Karpas-422 (cell line): Measurements from ENCODE around the gene EMILIN1. TPM values are rescaled to one million over a fixed set of nuclear protein-coding genes. Genes with fewer than 3 reads are reported as not detected.

Experiments
- DNase-seq: peaks from one replicate; pipeline ENCODE4 v3.0.0-alpha.2; 2015
- H2AFZ ChIP-seq: fragments of 200-600 bp; sonication (generic); 2 replicates; pipeline ENCODE4 v1.6.1; 2014; ENCODE audit warnings: antibody characterized with exemption, low read length, mixed read lengths
- H3K27ac ChIP-seq: fragments of 200-600 bp; sonication (generic); 2 replicates; pipeline ENCODE4 v1.5.1; 2014; ENCODE audit warnings: mild to moderate bottlenecking, low read length, moderate library complexity
- H3K27me3 ChIP-seq: fragments of 200-600 bp; sonication (generic); 2 replicates; pipeline ENCODE4 v1.6.1; 2014; ENCODE audit warnings: low read length, mixed read lengths
- H3K36me3 ChIP-seq: fragments of 200-600 bp; sonication (generic); 2 replicates; pipeline ENCODE4 v1.6.1; 2014; ENCODE audit warnings: low read length, mixed read lengths; ENCODE audit not compliant: insufficient read depth
- H3K4me1 ChIP-seq: fragments of 200-600 bp; sonication (generic); 2 replicates; pipeline ENCODE4 v1.6.1; 2014; ENCODE audit warnings: mild to moderate bottlenecking, low read length, mixed read lengths
- H3K4me2 ChIP-seq: fragments of 200-600 bp; sonication (generic); 2 replicates; pipeline ENCODE4 v1.6.1; 2014; ENCODE audit warnings: low read length, low read depth, mild to moderate bottlenecking; ENCODE audit not compliant: poor library complexity, severe bottlenecking
- H3K4me3 ChIP-seq: fragments of 200-600 bp; sonication (generic); 2 replicates; pipeline ENCODE4 v1.5.1; 2014; ENCODE audit warnings: mild to moderate bottlenecking, antibody characterized with exemption, low read length, mixed read lengths
- H3K79me2 ChIP-seq: fragments of 200-600 bp; sonication (generic); 2 replicates; pipeline ENCODE4 v1.6.1; 2014; ENCODE audit warnings: mild to moderate bottlenecking, low read length, mixed read lengths
- H3K9ac ChIP-seq: fragments of 200-600 bp; sonication (generic); 2 replicates; pipeline ENCODE4 v1.6.0; 2014; ENCODE audit warnings: low read length
- H3K9me2 ChIP-seq: fragments of 200-600 bp; sonication (generic), shearing (Covaris generic); replicated peaks from 2 replicates; pipeline ENCODE4 v1.6.0; 2014; ENCODE audit warnings: mild to moderate bottlenecking, low read length, moderate library complexity; ENCODE audit not compliant: insufficient read depth
- H3K9me3 ChIP-seq: fragments of 300-700, 200-600 bp; sonication (generic); 2 replicates; pipeline ENCODE4 v1.6.1; 2014; ENCODE audit warnings: low read length, mixed read lengths
- H4K20me1 ChIP-seq: fragments of 200-600 bp; sonication (generic); 2 replicates; pipeline ENCODE4 v1.6.1; 2014; ENCODE audit warnings: mild to moderate bottlenecking, antibody characterized with exemption, low read length, low read depth; ENCODE audit not compliant: insufficient read depth
- total RNA-seq: library from RNA; depleted of rRNA; stranded (reverse); fragments of >200 nt; shearing (Covaris generic); gene quantifications from 2 replicates; pipeline ENCODE4 v1.2.3, GENCODE V29; 2014; ENCODE audit warnings: low replicate concordance

EMILIN1 gene
- total RNA-seq, 1 experiment from 2014 or later = not detected

DNA sequence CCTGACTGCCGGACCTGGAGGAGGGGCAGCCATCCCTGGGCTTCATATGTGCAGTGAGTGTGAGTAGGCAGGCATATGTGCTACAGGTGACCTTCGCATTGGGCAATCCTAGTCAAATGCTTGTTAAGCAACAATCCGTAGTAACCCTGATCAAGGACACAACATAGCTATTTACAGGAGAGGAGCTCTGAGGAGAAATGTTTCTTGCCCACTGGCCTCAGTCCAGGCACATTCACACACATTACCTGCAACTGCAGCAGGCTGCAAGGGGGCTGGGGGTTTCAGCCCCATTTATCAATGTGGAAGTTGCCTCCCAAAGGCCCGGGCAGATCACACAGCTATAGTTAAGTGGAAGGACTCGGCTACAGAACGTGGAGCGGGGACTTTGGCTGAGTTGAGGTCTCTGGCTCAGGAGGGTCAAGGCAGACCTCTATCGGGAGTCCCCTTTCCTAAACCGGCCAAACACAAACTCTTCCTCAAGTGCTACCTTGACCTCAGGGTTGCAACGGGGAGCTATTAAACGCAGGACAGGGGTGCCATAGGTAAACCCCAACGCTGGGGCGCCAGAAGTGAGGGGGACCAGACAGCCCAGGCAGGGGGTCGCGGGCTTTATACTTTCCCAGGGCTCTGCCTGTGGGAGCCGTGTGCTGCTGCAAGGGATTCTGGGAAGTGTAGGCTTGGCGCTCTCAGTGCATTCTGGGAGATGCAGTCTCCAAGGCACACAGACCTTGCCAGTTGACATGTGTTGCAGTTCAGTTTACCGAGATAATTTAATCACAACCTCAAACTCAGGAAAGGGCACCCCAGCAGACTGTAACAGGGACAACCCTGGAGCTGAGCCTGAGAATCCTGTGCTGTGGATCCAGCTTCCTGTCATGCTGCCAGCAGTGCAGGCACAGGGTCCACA, 17.6 kb downstream of the EMILIN1 start:
- peak; percentile 86 for DNase-seq
- no peaks in the 10 kb centered on the region for H3K36me3 ChIP-seq
- no peaks in the 10 kb centered on the region for H3K27me3 ChIP-seq
- no peak overlapping the region for H3K27ac ChIP-seq
- H3K9me2 ChIP-seq = no peaks in the 10 kb centered on the region
- H4K20me1 ChIP-seq = no peaks in the 10 kb centered on the region
- no peaks in the 10 kb centered on the region for H3K79me2 ChIP-seq
- peak overlapping the region; percentile 53; the same call in 1 of the 2 replicates for H3K4me3 ChIP-seq
- peak overlapping the region; percentile 51 for H3K9ac ChIP-seq
- peak overlapping the region; percentile 98 for H2AFZ ChIP-seq
- H3K4me1 ChIP-seq = peaks cover 8% of the 10 kb centered on the region
- peak overlapping the region; percentile 68 for H3K4me2 ChIP-seq
- H3K9me3 ChIP-seq = no peaks in the 10 kb centered on the region

DNA sequence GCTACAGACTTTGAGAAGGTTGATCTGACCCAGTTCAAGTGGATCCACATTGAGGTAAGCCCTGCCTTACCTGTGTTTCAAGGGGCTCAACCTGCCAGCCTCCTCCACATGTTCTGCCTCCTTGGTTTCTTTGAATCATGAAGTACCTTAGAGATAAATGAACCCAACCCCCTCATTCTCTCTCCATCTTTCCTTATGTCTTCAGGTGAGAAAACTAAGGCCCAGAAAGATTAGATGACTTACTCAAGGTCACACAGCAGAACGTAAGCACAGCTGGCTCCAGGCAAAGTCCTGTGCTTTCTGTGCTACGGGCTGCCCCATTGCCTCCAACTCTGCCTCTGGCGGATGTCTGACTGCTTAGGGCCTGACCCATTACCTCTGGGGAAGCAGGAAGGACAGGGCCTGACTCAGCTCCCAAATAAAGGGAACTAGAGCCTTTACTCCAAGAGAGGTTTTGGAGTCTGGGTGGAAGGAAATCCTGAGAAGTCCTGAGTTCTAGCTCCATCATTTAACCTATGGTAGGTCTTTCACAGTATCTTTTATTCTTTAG, 18.4 kb downstream of the EMILIN1 start:
- Histone ChIP-seq H4K20me1 (no peaks in the 10 kb centered on the region), H3K79me2 (no peaks in the 10 kb centered on the region), H3K4me2 (no peak overlapping the region), H3K27ac (no peak overlapping the region), H2AFZ (peak overlapping the region; percentile 98), H3K27me3 (no peaks in the 10 kb centered on the region), H3K9me2 (no peaks in the 10 kb centered on the region), H3K9ac (peak overlapping the region; percentile 51), H3K4me1 (peaks cover 8% of the 10 kb centered on the region), H3K36me3 (no peaks in the 10 kb centered on the region), H3K4me3 (no peak overlapping the region), H3K9me3 (no peaks in the 10 kb centered on the region)
- no peak for DNase-seq

DNA sequence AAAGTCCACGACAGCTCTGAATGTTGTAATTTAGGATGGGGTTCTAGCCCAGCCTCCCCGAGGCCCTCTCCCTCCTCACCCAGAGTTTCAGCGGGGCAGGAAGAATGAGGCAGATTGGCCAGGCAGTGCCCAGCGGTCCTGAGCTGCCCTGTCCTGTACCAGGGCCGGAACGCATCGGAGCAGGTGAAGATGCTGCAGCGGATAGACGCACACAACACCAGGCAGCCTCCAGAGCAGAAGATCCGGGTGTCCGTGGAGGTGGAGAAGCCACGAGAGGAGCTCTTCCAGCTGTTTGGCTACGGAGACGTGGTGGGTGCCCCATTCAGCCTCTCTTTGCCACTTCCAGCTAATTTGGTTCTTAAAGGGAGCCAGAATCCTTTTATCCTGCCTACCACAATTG, 18.9 kb downstream of the EMILIN1 start:
- Histone ChIP-seq H4K20me1 (no peaks in the 10 kb centered on the region), H3K27ac (no peak overlapping the region), H3K9ac (no peak overlapping the region), H3K9me2 (no peaks in the 10 kb centered on the region), H3K4me2 (no peak overlapping the region), H3K27me3 (no peaks in the 10 kb centered on the region), H3K9me3 (no peaks in the 10 kb centered on the region), H2AFZ (no peak overlapping the region), H3K4me3 (no peak overlapping the region), H3K4me1 (peaks cover 8% of the 10 kb centered on the region), H3K79me2 (no peaks in the 10 kb centered on the region), H3K36me3 (no peaks in the 10 kb centered on the region)
- DNase-seq = no peak

DNA sequence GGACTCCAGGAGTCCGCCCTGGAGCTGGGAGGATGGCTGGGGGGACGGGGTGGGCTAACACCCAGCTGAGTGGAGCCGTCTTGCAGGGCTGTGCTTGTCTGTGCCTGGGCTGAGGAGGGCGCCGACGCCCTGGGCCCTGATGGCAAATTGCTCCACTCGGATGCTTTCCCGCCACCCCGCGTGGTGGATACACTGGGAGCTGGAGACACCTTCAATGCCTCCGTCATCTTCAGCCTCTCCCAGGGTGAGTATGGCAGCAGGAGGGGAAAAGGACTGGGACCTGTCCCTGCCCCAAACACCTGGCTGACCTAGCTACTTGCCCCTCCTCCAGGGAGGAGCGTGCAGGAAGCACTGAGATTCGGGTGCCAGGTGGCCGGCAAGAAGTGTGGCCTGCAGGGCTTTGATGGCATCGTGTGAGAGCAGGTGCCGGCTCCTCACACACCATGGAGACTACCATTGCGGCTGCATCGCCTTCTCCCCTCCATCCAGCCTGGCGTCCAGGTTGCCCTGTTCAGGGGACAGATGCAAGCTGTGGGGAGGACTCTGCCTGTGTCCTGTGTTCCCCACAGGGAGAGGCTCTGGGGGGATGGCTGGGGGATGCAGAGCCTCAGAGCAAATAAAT, 21.0 kb downstream of the EMILIN1 start:
- Histone ChIP-seq H3K9me3 (no peaks in the 10 kb centered on the region), H3K4me2 (no peak overlapping the region), H3K4me1 (peaks cover 8% of the 10 kb centered on the region), H3K27me3 (no peaks in the 10 kb centered on the region), H3K4me3 (no peak overlapping the region), H3K9ac (no peak overlapping the region), H4K20me1 (no peaks in the 10 kb centered on the region), H3K36me3 (no peaks in the 10 kb centered on the region), H3K27ac (no peak overlapping the region), H3K9me2 (no peaks in the 10 kb centered on the region), H3K79me2 (no peaks in the 10 kb centered on the region), H2AFZ (no peak overlapping the region)
- DNase-seq = no peak

DNA sequence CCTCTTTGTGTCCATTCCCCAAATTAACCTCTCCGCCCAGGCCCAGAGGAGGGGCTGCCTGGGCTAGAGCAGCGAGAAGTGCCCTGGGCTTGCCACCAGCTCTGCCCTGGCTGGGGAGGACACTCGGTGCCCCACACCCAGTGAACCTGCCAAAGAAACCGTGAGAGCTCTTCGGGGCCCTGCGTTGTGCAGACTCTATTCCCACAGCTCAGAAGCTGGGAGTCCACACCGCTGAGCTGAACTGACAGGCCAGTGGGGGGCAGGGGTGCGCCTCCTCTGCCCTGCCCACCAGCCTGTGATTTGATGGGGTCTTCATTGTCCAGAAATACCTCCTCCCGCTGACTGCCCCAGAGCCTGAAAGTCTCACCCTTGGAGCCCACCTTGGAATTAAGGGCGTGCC, 21.6 kb downstream of the EMILIN1 start:
- Histone ChIP-seq H3K9ac (no peak overlapping the region), H3K4me1 (peaks cover 8% of the 10 kb centered on the region), H3K27me3 (no peaks in the 10 kb centered on the region), H2AFZ (no peak overlapping the region), H3K4me3 (no peak overlapping the region), H3K9me3 (no peaks in the 10 kb centered on the region), H4K20me1 (no peaks in the 10 kb centered on the region), H3K79me2 (no peaks in the 10 kb centered on the region), H3K9me2 (no peaks in the 10 kb centered on the region), H3K27ac (no peak overlapping the region), H3K4me2 (no peak overlapping the region), H3K36me3 (no peaks in the 10 kb centered on the region)
- no peak for DNase-seq

DNA sequence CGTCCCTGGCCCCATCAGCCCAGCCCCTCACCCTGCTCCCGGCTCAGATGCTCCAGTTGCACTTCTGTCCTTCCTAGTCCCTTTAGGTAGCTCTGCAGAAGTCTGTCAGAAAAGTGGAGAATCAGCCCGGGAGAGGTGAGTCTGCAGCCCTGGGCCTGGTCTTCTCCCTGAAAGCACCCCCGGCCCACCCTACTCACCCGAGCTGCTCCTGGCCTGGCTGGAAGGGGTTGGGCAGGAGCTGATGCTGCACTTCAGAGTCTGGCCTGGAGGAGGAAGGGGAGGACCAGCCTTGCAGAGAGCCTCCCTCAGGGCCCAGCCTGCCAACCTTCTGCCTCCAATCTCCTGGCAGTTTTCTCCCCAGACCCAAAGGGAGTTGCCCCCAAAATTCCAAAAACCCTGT, 23.9 kb downstream of the EMILIN1 start:
- H3K9me2 ChIP-seq = no peaks in the 10 kb centered on the region
- DNase-seq = no peak
- H3K9ac ChIP-seq = no peak overlapping the region
- H3K27ac ChIP-seq = no peak overlapping the region
- H3K27me3 ChIP-seq = no peaks in the 10 kb centered on the region
- no peak overlapping the region for H3K4me2 ChIP-seq
- no peaks in the 10 kb centered on the region for H3K79me2 ChIP-seq
- no peak overlapping the region for H2AFZ ChIP-seq
- H3K36me3 ChIP-seq = no peaks in the 10 kb centered on the region
- H3K9me3 ChIP-seq = no peaks in the 10 kb centered on the region
- H3K4me3 ChIP-seq = no peak overlapping the region
- no peaks in the 10 kb centered on the region for H3K4me1 ChIP-seq
- H4K20me1 ChIP-seq = no peaks in the 10 kb centered on the region

DNA sequence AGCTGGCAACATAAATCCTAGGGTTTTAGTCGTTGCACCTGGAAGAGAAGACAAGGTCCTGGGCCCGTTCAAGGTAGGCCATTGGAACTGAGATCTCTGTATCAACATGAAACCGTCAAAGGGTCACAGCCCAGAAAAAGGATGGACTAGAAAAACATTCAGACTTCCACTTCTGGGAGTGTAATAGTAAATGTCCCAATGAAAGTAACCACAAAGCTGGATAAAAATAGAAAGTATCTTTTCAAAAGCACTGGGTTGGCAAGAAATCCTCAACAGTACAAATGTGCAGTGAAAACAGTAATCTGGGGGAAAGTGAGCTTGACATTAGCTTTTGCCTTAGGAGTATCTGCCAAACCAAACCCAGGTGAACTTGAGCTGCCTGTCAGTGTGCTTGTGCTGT, 27.6 kb downstream of the EMILIN1 start:
- H3K27me3 ChIP-seq = no peaks in the 10 kb centered on the region
- no peaks in the 10 kb centered on the region for H3K9me3 ChIP-seq
- H3K4me1 ChIP-seq = no peaks in the 10 kb centered on the region
- DNase-seq = no peak
- no peak overlapping the region for H3K27ac ChIP-seq
- no peaks in the 10 kb centered on the region for H4K20me1 ChIP-seq
- no peaks in the 10 kb centered on the region for H3K79me2 ChIP-seq
- no peak overlapping the region for H3K4me3 ChIP-seq
- no peak overlapping the region for H2AFZ ChIP-seq
- H3K9ac ChIP-seq = no peak overlapping the region
- no peak overlapping the region for H3K4me2 ChIP-seq
- H3K36me3 ChIP-seq = no peaks in the 10 kb centered on the region
- no peaks in the 10 kb centered on the region for H3K9me2 ChIP-seq

DNA sequence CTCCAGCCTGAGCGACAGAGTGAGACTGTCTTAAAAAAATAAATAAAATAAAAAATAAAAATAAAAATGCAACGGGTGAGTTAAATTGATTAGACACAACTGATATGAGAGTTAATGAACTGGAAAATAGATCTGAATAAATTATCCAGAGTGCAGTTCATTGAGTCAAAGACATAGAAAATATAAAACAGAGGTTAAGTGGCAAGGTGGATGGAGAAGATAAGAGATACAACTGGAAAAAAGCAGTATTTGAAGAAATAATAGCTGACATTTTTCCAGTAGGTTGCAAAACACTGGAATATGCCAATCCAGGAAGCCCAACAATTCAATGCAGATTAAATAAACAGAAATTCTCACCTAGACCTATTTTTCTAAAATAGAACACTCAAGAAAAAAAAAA, 29.8 kb downstream of the EMILIN1 start:
- H4K20me1 ChIP-seq = no peaks in the 10 kb centered on the region

More for the DNA sequence above, 29.8 kb downstream of the EMILIN1 start:
- no peak overlapping the region for H3K27ac ChIP-seq
- H3K9me3 ChIP-seq = no peaks in the 10 kb centered on the region
- H3K4me2 ChIP-seq = no peak overlapping the region
- H2AFZ ChIP-seq = no peak overlapping the region
- H3K9ac ChIP-seq = no peak overlapping the region
- H3K4me1 ChIP-seq = no peaks in the 10 kb centered on the region
- H3K4me3 ChIP-seq = no peak overlapping the region
- no peaks in the 10 kb centered on the region for H3K36me3 ChIP-seq
- H3K27me3 ChIP-seq = no peaks in the 10 kb centered on the region
- H3K9me2 ChIP-seq = no peaks in the 10 kb centered on the region
- no peaks in the 10 kb centered on the region for H3K79me2 ChIP-seq
- DNase-seq = no peak
